ENCODE results near the gene CACNA2D3. TPM values are rescaled to one million over a fixed set of nuclear protein-coding genes. Genes with fewer than 3 reads are reported as not detected.

CACNA2D3 gene
- total RNA-seq, 1 experiment from 2014 or later, result not detected

DNA sequence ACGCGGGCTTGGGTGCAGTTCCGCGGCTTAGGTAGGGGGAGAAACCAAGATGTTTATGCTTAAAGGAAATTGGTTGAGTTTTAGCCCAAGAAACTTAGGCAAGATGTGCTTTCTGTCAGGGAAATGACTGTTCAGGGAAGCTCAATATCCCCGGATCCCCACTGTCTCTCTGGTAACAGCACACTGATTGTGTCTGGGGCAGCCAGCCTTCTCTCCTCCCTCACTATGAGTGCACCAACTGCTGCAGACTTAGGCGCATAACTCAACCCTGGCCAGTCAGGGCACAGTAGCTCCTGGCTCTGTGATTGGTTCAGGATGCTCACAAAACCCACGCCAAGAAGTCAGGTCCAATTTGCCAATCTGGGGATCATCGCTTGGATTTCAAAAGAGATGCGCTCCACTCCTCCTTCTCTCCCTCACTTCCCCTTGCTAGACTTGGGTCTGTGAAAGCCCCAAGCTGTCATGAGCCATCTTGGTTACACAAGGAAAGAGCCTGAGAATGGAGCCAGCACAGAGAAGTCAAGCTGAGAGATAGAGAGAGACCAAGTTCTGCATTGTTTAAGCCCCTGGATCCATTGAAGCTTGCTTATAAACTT is 42.5 kb upstream of the CACNA2D3 start:
- Histone ChIP-seq H3K36me3 (ENCODE audit: control insufficient read depth, insufficient read depth, low read length) (no peaks in the 10 kb centered on the region), H3K27me3 (replicated peaks; ENCODE audit: control insufficient read depth, insufficient read depth, low read length) (no peaks in the 10 kb centered on the region), H3K9me3 (no peaks in the 10 kb centered on the region), H3K4me3 (ENCODE audit: low read depth, low read length) (no peak overlapping the region), H3K4me1 (no peaks in the 10 kb centered on the region)
- Mint-ChIP-seq H3K27me3 (ENCODE audit: insufficient read depth, unreplicated experiment) (peaks cover 18% of the 10 kb centered on the region), H3K4me3 (ENCODE audit: unreplicated experiment) (no peak overlapping the region), H3K27ac (ENCODE audit: unreplicated experiment) (no peak overlapping the region), H3K4me1 (ENCODE audit: low read depth, unreplicated experiment) (no peaks in the 10 kb centered on the region), H3K36me3 (ENCODE audit: insufficient read depth, unreplicated experiment) (no peaks in the 10 kb centered on the region), H3K9me3 (ENCODE audit: unreplicated experiment) (no peaks in the 10 kb centered on the region)
- DNase-seq, result no peak
- POLR2A ChIA-PET, result no interaction called here
- TF ChIP-seq, protein P1, sequence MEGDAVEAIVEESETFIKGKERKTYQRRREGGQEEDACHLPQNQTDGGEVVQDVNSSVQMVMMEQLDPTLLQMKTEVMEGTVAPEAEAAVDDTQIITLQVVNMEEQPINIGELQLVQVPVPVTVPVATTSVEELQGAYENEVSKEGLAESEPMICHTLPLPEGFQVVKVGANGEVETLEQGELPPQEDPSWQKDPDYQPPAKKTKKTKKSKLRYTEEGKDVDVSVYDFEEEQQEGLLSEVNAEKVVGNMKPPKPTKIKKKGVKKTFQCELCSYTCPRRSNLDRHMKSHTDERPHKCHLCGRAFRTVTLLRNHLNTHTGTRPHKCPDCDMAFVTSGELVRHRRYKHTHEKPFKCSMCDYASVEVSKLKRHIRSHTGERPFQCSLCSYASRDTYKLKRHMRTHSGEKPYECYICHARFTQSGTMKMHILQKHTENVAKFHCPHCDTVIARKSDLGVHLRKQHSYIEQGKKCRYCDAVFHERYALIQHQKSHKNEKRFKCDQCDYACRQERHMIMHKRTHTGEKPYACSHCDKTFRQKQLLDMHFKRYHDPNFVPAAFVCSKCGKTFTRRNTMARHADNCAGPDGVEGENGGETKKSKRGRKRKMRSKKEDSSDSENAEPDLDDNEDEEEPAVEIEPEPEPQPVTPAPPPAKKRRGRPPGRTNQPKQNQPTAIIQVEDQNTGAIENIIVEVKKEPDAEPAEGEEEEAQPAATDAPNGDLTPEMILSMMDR (IDR thresholded peaks at IDR 0.05; ENCODE audit: insufficient read depth in 1 of 2, low read depth in 1 of 2, low read length in 1 of 2, severe bottlenecking in 1 of 2, unreplicated experiment in 1 of 2), result no peak
- BruUV-seq (replicated peaks), result no TSS peak
- intact Hi-C loops (cut with micrococcal nuclease; ENCODE audit: unreplicated experiment), result no loop called here
- CTCF ChIA-PET, result no interaction called here

DNA sequence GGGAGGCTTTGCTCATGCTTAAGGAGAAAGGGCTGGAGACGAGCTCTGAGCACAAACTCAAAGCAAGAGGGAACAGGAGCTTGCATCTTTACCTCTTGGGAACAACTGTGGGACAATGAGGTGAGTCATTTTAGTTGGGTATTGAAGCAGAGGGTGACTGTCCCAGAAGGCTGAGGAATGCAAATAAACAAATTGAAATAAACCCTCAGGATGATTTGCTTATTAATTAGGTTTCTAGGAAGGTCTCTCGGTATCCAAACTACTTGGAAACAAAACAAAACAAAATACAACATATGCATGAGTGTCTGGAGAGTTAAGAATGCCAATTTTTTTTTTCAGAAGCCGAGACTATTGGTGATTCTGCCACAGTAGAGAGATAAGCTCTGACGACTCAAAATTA is 38.4 kb upstream of the CACNA2D3 start:
- no TSS peak for BruUV-seq (replicated peaks)
- no peaks in the 10 kb centered on the region for H3K9me3 Mint-ChIP-seq (ENCODE audit: unreplicated experiment)
- TF ChIP-seq, protein P1 (IDR thresholded peaks at IDR 0.05; ENCODE audit: insufficient read depth in 1 of 2, low read depth in 1 of 2, low read length in 1 of 2, severe bottlenecking in 1 of 2, unreplicated experiment in 1 of 2), result no peak
- H3K36me3 Mint-ChIP-seq (ENCODE audit: insufficient read depth, unreplicated experiment), result no peaks in the 10 kb centered on the region
- Histone ChIP-seq H3K4me3 (ENCODE audit: low read depth, low read length) (no peak overlapping the region), H3K36me3 (ENCODE audit: control insufficient read depth, insufficient read depth, low read length) (no peaks in the 10 kb centered on the region), H3K9me3 (no peaks in the 10 kb centered on the region), H3K27me3 (replicated peaks; ENCODE audit: control insufficient read depth, insufficient read depth, low read length) (peaks cover 2% of the 10 kb centered on the region), H3K4me1 (no peaks in the 10 kb centered on the region)
- no peaks in the 10 kb centered on the region for H3K4me1 Mint-ChIP-seq (ENCODE audit: low read depth, unreplicated experiment)
- POLR2A ChIA-PET, result no interaction called here
- no peak for DNase-seq
- peaks cover 20% of the 10 kb centered on the region for H3K27me3 Mint-ChIP-seq (ENCODE audit: insufficient read depth, unreplicated experiment)
- intact Hi-C loops (cut with micrococcal nuclease; ENCODE audit: unreplicated experiment), result no loop called here
- H3K27ac Mint-ChIP-seq (ENCODE audit: unreplicated experiment), result no peak overlapping the region
- no peak overlapping the region for H3K4me3 Mint-ChIP-seq (ENCODE audit: unreplicated experiment)
- CTCF ChIA-PET, result no interaction called here

DNA sequence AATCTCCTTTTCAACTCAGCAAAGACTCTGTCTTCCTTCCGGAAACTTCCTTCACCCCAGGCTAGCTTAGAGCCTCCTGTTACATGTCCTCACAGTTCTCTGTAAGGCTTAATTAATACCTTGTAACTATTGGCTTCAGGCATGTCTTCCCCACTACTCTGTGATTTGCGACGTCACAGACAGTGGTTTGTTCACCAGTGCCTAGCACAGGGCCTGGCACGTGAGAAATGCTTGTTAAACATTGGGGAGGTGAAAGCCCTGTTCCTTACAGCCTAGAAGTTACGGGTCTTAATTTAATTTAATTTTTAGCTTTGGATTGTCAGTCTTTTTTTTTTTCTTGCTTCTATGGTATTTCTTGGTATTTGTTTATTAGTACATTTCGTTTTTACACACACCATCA is 36.4 kb upstream of the CACNA2D3 start:
- Histone ChIP-seq H3K36me3 (ENCODE audit: control insufficient read depth, insufficient read depth, low read length) (no peaks in the 10 kb centered on the region), H3K9me3 (no peaks in the 10 kb centered on the region), H3K27me3 (replicated peaks; ENCODE audit: control insufficient read depth, insufficient read depth, low read length) (peaks cover 2% of the 10 kb centered on the region), H3K4me3 (ENCODE audit: low read depth, low read length) (no peak overlapping the region), H3K4me1 (no peaks in the 10 kb centered on the region)
- BruUV-seq (replicated peaks), result no TSS peak
- TF ChIP-seq, protein P1 (IDR thresholded peaks at IDR 0.05; ENCODE audit: insufficient read depth in 1 of 2, low read depth in 1 of 2, low read length in 1 of 2, severe bottlenecking in 1 of 2, unreplicated experiment in 1 of 2), result no peak
- no peak overlapping the region for H3K27ac Mint-ChIP-seq (ENCODE audit: unreplicated experiment)
- intact Hi-C loops (cut with micrococcal nuclease; ENCODE audit: unreplicated experiment), result no loop called here
- peaks cover 14% of the 10 kb centered on the region for H3K27me3 Mint-ChIP-seq (ENCODE audit: insufficient read depth, unreplicated experiment)
- H3K9me3 Mint-ChIP-seq (ENCODE audit: unreplicated experiment), result no peaks in the 10 kb centered on the region
- no peaks in the 10 kb centered on the region for H3K4me1 Mint-ChIP-seq (ENCODE audit: low read depth, unreplicated experiment)
- POLR2A ChIA-PET, result no interaction called here
- H3K4me3 Mint-ChIP-seq (ENCODE audit: unreplicated experiment), result no peak overlapping the region
- no peak for DNase-seq
- H3K36me3 Mint-ChIP-seq (ENCODE audit: insufficient read depth, unreplicated experiment), result no peaks in the 10 kb centered on the region
- CTCF ChIA-PET, result no interaction called here

Measured in Caco-2 (cell line).